Measurements from ENCODE around the gene FFAR1.

GRCh38 chr19:35352177-35352447 is 4.4 kb downstream of the FFAR1 start:
- TF ChIP-seq EZH2 (IDR thresholded peaks at IDR 0.05; ENCODE audit: insufficient read depth, poor library complexity, severe bottlenecking) (no peak), EZH2phosphoT487 (IDR thresholded peaks at IDR 0.05; ENCODE audit: insufficient read depth, low read depth) (no peak)

Measured in GM23248 (cell line).